GM18873 (cell line): ENCODE data around the gene MATR3.
"Not testable (repeated sequence)": the region's sequence is repeated elsewhere in the genome, so short reads cannot be mapped to it uniquely, and the experiment has no call there.

Experiments used
- ATAC-seq: cut with Tn5 transposase; IDR thresholded peaks from one replicate; pipeline ENCODE4 v1.9.1; 2021; ENCODE audit warnings: mild to moderate bottlenecking, moderate library complexity, moderate number of reproducible peaks; ENCODE audit not compliant: unreplicated experiment, low FRiP score

The MATR3 gene

GRCh38 chr5:139293507-139294373 is at the start of gene MATR3:
Gene MATR3, plus strand, starts transcription at chr5:139293740. Its CDS starts 13,676 bp downstream, at chr5:139307416.
- peak; percentile 57 for ATAC-seq

- ATAC-seq, result no peak
Measured at GRCh38 chr5:139245637-139246339, 47.8 kb upstream of the MATR3 start.

GRCh38 chr5:139246394-139246793 is 47.1 kb upstream of the MATR3 start:
- ATAC-seq, result no peak

- ATAC-seq, result no peak
Measured at GRCh38 chr5:139248826-139249453, 44.6 kb upstream of the MATR3 start.

GRCh38 chr5:139251281-139251687 is 42.3 kb upstream of the MATR3 start:
- no peak for ATAC-seq

GRCh38 chr5:139251695-139252288 is 41.7 kb upstream of the MATR3 start:
- no peak for ATAC-seq

- ATAC-seq, result no peak
Measured at GRCh38 chr5:139253115-139253514, 40.4 kb upstream of the MATR3 start.

GRCh38 chr5:139256820-139257219 is 36.7 kb upstream of the MATR3 start:
- no peak for ATAC-seq

GRCh38 chr5:139262059-139262741 is 31.3 kb upstream of the MATR3 start:
- ATAC-seq, result no peak

- ATAC-seq, result peak; percentile 55
Measured at GRCh38 chr5:139262742-139263445, 30.6 kb upstream of the MATR3 start.

GRCh38 chr5:139263536-139263935 is 30.0 kb upstream of the MATR3 start:
- ATAC-seq, result no peak

GRCh38 chr5:139263946-139264345 is 29.6 kb upstream of the MATR3 start:
- no peak for ATAC-seq

- no peak for ATAC-seq
Measured at GRCh38 chr5:139265001-139265400, 28.5 kb upstream of the MATR3 start.

GRCh38 chr5:139266236-139266635 is 27.3 kb upstream of the MATR3 start:
- ATAC-seq, result no peak

- ATAC-seq, result no peak
Measured at GRCh38 chr5:139267481-139267880, 26.1 kb upstream of the MATR3 start.

GRCh38 chr5:139268364-139269202 is 25.0 kb upstream of the MATR3 start:
- ATAC-seq, result no peak

- not testable (repeated sequence) for ATAC-seq
Measured at GRCh38 chr5:139270718-139271117, 22.8 kb upstream of the MATR3 start.

GRCh38 chr5:139271201-139272027 is 22.1 kb upstream of the MATR3 start:
- no peak for ATAC-seq
